D721Med (cell line): ENCODE measurements around the gene B2M.
A peak's percentile ranks its signal among the peaks of the same experiment; 100 is the strongest.

Source experiments
- DNase-seq: peaks from one replicate; pipeline ENCODE4 v3.0.0; 2011; ENCODE audit warnings: low spot score; ENCODE audit not compliant: insufficient read length
- FAIRE-seq: peaks from 2 replicates; lab custom pipeline; 2011; peaks lifted over from hg19 to GRCh38; lab: Jason Lieb, UNC
- TF ChIP-seq, protein P1 (sequence below): IDR thresholded peaks from 2 replicates; pipeline ENCODE4 v1.5.1; 2012; ENCODE audit warnings: mild to moderate bottlenecking, control low read depth; ENCODE audit not compliant: insufficient read depth; ENCODE audit errors: missing control alignments

The B2M gene

DNA sequence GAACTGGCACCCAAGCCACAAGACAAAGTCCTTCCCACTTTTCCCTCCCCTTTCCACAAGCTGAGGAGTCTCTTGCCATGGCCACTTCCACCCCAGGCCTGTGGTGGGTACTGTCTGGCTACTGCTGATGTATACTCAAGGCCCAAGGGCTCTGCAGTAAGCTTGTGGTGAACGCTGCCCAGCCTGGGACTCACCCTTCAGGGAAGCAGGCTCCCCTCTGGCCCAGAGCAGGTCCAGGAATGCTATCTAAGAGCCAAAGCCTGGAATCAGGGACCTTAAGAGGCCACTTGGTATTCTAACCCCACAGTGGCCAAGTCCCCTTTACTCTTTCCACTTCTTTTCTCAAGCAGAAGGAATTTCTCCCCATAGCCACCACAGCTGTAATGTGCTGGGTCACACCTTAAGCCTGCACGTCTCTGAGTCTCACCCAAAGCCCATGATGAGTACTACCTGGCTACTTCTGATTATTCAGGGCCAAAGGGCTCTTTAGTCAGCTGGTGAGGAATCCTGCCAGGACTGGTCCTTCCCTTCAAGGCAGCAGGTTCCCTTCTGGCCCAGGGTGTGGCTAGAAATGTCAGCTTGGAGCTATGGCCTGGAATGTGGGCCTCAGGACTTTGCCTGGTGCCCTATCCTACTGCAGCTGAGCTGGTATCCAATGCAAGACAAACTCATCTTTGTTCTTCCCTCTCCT, 4.2 kb upstream of the B2M start:
- TF ChIP-seq, protein P1, sequence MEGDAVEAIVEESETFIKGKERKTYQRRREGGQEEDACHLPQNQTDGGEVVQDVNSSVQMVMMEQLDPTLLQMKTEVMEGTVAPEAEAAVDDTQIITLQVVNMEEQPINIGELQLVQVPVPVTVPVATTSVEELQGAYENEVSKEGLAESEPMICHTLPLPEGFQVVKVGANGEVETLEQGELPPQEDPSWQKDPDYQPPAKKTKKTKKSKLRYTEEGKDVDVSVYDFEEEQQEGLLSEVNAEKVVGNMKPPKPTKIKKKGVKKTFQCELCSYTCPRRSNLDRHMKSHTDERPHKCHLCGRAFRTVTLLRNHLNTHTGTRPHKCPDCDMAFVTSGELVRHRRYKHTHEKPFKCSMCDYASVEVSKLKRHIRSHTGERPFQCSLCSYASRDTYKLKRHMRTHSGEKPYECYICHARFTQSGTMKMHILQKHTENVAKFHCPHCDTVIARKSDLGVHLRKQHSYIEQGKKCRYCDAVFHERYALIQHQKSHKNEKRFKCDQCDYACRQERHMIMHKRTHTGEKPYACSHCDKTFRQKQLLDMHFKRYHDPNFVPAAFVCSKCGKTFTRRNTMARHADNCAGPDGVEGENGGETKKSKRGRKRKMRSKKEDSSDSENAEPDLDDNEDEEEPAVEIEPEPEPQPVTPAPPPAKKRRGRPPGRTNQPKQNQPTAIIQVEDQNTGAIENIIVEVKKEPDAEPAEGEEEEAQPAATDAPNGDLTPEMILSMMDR, result no peak
- FAIRE-seq (no peak), DNase-seq (no peak)

DNA sequence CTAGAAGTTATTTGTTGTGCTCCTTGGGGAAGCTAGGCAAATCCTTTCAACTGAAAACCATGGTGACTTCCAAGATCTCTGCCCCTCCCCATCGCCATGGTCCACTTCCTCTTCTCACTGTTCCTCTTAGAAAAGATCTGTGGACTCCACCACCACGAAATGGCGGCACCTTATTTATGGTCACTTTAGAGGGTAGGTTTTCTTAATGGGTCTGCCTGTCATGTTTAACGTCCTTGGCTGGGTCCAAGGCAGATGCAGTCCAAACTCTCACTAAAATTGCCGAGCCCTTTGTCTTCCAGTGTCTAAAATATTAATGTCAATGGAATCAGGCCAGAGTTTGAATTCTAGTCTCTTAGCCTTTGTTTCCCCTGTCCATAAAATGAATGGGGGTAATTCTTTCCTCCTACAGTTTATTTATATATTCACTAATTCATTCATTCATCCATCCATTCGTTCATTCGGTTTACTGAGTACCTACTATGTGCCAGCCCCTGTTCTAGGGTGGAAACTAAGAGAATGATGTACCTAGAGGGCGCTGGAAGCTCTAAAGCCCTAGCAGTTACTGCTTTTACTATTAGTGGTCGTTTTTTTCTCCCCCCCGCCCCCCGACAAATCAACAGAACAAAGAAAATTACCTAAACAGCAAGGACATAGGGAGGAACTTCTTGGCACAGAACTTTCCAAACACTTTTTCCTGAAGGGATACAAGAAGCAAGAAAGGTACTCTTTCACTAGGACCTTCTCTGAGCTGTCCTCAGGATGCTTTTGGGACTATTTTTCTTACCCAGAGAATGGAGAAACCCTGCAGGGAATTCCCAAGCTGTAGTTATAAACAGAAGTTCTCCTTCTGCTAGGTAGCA, 851 bp upstream of the B2M start:
- TF ChIP-seq, protein P1, result peak; percentile 45
- DNase-seq (no peak), FAIRE-seq (no peak)

DNA sequence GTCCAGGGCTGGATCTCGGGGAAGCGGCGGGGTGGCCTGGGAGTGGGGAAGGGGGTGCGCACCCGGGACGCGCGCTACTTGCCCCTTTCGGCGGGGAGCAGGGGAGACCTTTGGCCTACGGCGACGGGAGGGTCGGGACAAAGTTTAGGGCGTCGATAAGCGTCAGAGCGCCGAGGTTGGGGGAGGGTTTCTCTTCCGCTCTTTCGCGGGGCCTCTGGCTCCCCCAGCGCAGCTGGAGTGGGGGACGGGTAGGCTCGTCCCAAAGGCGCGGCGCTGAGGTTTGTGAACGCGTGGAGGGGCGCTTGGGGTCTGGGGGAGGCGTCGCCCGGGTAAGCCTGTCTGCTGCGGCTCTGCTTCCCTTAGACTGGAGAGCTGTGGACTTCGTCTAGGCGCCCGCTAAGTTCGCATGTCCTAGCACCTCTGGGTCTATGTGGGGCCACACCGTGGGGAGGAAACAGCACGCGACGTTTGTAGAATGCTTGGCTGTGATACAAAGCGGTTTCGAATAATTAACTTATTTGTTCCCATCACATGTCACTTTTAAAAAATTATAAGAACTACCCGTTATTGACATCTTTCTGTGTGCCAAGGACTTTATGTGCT, 527 bp downstream of the B2M start:
- TF ChIP-seq, protein P1, result no peak
- no peak for DNase-seq
- FAIRE-seq, result no peak

DNA sequence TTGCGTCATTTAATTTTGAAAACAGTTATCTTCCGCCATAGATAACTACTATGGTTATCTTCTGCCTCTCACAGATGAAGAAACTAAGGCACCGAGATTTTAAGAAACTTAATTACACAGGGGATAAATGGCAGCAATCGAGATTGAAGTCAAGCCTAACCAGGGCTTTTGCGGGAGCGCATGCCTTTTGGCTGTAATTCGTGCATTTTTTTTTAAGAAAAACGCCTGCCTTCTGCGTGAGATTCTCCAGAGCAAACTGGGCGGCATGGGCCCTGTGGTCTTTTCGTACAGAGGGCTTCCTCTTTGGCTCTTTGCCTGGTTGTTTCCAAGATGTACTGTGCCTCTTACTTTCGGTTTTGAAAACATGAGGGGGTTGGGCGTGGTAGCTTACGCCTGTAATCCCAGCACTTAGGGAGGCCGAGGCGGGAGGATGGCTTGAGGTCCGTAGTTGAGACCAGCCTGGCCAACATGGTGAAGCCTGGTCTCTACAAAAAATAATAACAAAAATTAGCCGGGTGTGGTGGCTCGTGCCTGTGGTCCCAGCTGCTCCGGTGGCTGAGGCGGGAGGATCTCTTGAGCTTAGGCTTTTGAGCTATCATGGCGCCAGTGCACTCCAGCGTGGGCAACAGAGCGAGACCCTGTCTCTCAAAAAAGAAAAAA, 1.2 kb downstream of the B2M start:
- FAIRE-seq (no peak), DNase-seq (no peak)
- TF ChIP-seq, protein P1, result no peak

DNA sequence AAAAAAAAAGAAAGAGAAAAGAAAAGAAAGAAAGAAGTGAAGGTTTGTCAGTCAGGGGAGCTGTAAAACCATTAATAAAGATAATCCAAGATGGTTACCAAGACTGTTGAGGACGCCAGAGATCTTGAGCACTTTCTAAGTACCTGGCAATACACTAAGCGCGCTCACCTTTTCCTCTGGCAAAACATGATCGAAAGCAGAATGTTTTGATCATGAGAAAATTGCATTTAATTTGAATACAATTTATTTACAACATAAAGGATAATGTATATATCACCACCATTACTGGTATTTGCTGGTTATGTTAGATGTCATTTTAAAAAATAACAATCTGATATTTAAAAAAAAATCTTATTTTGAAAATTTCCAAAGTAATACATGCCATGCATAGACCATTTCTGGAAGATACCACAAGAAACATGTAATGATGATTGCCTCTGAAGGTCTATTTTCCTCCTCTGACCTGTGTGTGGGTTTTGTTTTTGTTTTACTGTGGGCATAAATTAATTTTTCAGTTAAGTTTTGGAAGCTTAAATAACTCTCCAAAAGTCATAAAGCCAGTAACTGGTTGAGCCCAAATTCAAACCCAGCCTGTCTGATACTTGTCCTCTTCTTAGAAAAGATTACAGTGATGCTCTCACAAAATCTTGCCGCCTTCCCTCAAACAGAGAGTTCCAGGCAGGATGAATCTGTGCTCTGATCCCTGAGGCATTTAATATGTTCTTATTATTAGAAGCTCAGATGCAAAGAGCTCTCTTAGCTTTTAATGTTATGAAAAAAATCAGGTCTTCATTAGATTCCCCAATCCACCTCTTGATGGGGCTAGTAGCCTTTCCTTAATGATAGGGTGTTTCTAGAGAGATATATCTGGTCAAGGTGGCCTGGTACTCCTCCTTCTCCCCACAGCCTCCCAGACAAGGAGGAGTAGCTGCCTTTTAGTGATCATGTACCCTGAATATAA, 2.0 kb downstream of the B2M start:
- FAIRE-seq, result no peak
- TF ChIP-seq, protein P1, result peak; percentile 26
- DNase-seq, result no peak

DNA sequence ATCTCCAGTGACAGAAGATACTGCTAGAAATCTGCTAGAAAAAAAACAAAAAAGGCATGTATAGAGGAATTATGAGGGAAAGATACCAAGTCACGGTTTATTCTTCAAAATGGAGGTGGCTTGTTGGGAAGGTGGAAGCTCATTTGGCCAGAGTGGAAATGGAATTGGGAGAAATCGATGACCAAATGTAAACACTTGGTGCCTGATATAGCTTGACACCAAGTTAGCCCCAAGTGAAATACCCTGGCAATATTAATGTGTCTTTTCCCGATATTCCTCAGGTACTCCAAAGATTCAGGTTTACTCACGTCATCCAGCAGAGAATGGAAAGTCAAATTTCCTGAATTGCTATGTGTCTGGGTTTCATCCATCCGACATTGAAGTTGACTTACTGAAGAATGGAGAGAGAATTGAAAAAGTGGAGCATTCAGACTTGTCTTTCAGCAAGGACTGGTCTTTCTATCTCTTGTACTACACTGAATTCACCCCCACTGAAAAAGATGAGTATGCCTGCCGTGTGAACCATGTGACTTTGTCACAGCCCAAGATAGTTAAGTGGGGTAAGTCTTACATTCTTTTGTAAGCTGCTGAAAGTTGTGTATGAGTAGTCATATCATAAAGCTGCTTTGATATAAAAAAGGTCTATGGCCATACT, 4.0 kb downstream of the B2M start:
- DNase-seq (no peak), FAIRE-seq (no peak)
- TF ChIP-seq, protein P1, result no peak
